Endothelial cell of umbilical vein (primary cell): ENCODE results near the gene PSTK. TPM values are rescaled to one million over a fixed set of nuclear protein-coding genes. Genes with fewer than 3 reads are reported as not detected.

ENCODE experiments used
- BruUV-seq: library from RNA; stranded (reverse); fragments of 400-500 nt; replicated peaks from 2 replicates; lab custom pipeline; 2021; lab: Mats Ljungman, UMichigan
- CTCF ChIA-PET: fragments of 300-600, 350-600 bp; sonication (Branson Sonifier 250); formaldehyde crosslinking; loops from one replicate; lab custom pipeline; 2021; ENCODE audit warnings: antibody characterized with exemption, inconsistent platforms; lab: Charles Lee
- POLR2A ChIA-PET: fragments of 300-600, 350-600 bp; sonication (Branson Sonifier 250); formaldehyde crosslinking; loops from one replicate; lab custom pipeline; 2021; ENCODE audit warnings: antibody characterized with exemption, inconsistent platforms; lab: Charles Lee
- DNase-seq: peaks from one replicate; pipeline ENCODE4 v3.0.0-alpha.2; 2011; ENCODE audit warnings: low read depth, low spot score
- FAIRE-seq: peaks from 2 replicates; lab custom pipeline; 2011; peaks lifted over from hg19 to GRCh38; lab: Jason Lieb, UNC
- H2AFZ ChIP-seq: 2 replicates; pipeline ENCODE4 v1.6.0; 2012; ENCODE audit warnings: low read depth, low read length, control low read depth, inconsistent platforms
- H3K27ac ChIP-seq: 2 replicates; pipeline ENCODE4 v1.5.1; 2011; ENCODE audit warnings: low read depth, mild to moderate bottlenecking, control low read depth, low read length, moderate library complexity; ENCODE audit not compliant: insufficient read depth
- H3K27me3 ChIP-seq, 2 experiments: 2 replicates each; pipeline versions ENCODE4 v1.6.0 to v1.6.1; 2011; ENCODE audit warnings: low read length in 2 of 2, mixed read lengths in 1 of 2; ENCODE audit not compliant: control insufficient read depth in 2 of 2, insufficient read depth in 2 of 2
- H3K36me3 ChIP-seq, 2 experiments: 2 replicates in 1 of 2; 3 replicates in 1 of 2; pipeline ENCODE4 v1.5.1; 2011; ENCODE audit warnings: low read length in 2 of 2, mild to moderate bottlenecking in 1 of 2, moderate library complexity in 1 of 2; ENCODE audit not compliant: control insufficient read depth in 2 of 2, insufficient read depth in 2 of 2; ENCODE audit errors: extremely low read depth in 1 of 2
- H3K4me1 ChIP-seq: 3 replicates; pipeline ENCODE4 v1.5.1; 2011; ENCODE audit warnings: mild to moderate bottlenecking, low read length; ENCODE audit not compliant: control insufficient read depth, insufficient read depth; ENCODE audit errors: extremely low read depth
- H3K4me2 ChIP-seq: 2 replicates; pipeline ENCODE4 v1.6.1; 2011; ENCODE audit warnings: low read length, control low read depth, mixed read lengths; ENCODE audit not compliant: insufficient read depth
- H3K4me3 ChIP-seq, 3 experiments: fragments of 200-600 bp in 1 of 3; sonication (generic), shearing (Covaris generic) in 1 of 3; replicated peaks in 1 of 3; 2 replicates each; pipeline ENCODE4 v1.5.1; 2011 to 2016; ENCODE audit warnings: control low read depth in 3 of 3, low read length in 3 of 3, mild to moderate bottlenecking in 2 of 3, inconsistent platforms in 1 of 3, low read depth in 1 of 3, moderate library complexity in 1 of 3; ENCODE audit not compliant: insufficient read depth in 1 of 3
- H3K79me2 ChIP-seq: 2 replicates; pipeline ENCODE4 v1.6.0; 2012; ENCODE audit warnings: low read length, inconsistent platforms; ENCODE audit not compliant: control insufficient read depth, insufficient read depth
- H3K9ac ChIP-seq: replicated peaks from 2 replicates; pipeline ENCODE3; 2011; ENCODE audit warnings: low read length, control low read depth; ENCODE audit not compliant: insufficient read depth; ENCODE audit errors: extremely low read depth
- H3K9me1 ChIP-seq: replicated peaks from 3 replicates; pipeline ENCODE4 v1.6.0; 2011; ENCODE audit warnings: mild to moderate bottlenecking, low read length; ENCODE audit not compliant: control insufficient read depth, insufficient read depth; ENCODE audit errors: extremely low read depth
- H3K9me3 ChIP-seq: replicated peaks from 2 replicates; pipeline ENCODE4 v1.5.1; 2012; ENCODE audit warnings: low read length, inconsistent platforms; ENCODE audit not compliant: control insufficient read depth, insufficient read depth
- H4K20me1 ChIP-seq: replicated peaks from 2 replicates; pipeline ENCODE3; 2011; ENCODE audit warnings: mild to moderate bottlenecking, low read length; ENCODE audit not compliant: control insufficient read depth, insufficient read depth; ENCODE audit errors: extremely low read depth
- CTCF ChIP-seq, 2 donors: IDR thresholded peaks; 1 replicate in 1 of 2; 2 replicates in 1 of 2; pipeline ENCODE4 v1.5.1; 2011; ENCODE audit warnings: low read length in 2 of 2, mild to moderate bottlenecking in 2 of 2, moderate library complexity in 2 of 2, control low read depth in 1 of 2, inconsistent platforms in 1 of 2, low read depth in 1 of 2; ENCODE audit not compliant: insufficient read depth in 1 of 2; ENCODE audit errors: extremely low read depth in 1 of 2
- EZH2 ChIP-seq: IDR thresholded peaks from 2 replicates; pipeline ENCODE4 v1.6.1; 2012; ENCODE audit warnings: borderline replicate concordance, low read depth, mild to moderate bottlenecking, moderate library complexity, low read length, inconsistent platforms; ENCODE audit not compliant: severe bottlenecking
- FOS ChIP-seq: IDR thresholded peaks from 2 replicates; pipeline ENCODE4 v1.6.1; 2011; ENCODE audit warnings: mild to moderate bottlenecking, low read length, moderate library complexity, borderline replicate concordance; ENCODE audit not compliant: insufficient read depth
- GATA2 ChIP-seq: IDR thresholded peaks from 2 replicates; pipeline ENCODE4 v1.7.0; 2011; ENCODE audit warnings: low read depth, mild to moderate bottlenecking, moderate library complexity, mixed read lengths, low read length; ENCODE audit not compliant: insufficient read length, insufficient read depth
- JUN ChIP-seq: IDR thresholded peaks from 2 replicates; pipeline ENCODE4 v1.6.1; 2011; ENCODE audit warnings: borderline replicate concordance, low read depth; ENCODE audit not compliant: insufficient read length, insufficient read depth
- MYC ChIP-seq: IDR thresholded peaks from one replicate; pipeline ENCODE4 v1.6.1; 2011; ENCODE audit warnings: mild to moderate bottlenecking, low read depth, low read length
- POLR2A ChIP-seq: IDR thresholded peaks from 2 replicates; pipeline ENCODE4 v1.6.1; 2012; ENCODE audit warnings: low read depth, mild to moderate bottlenecking, control low read depth, low read length
- POLR2AphosphoS5 ChIP-seq: IDR thresholded peaks from 2 replicates; pipeline ENCODE4 v1.6.1; 2012; ENCODE audit warnings: low read depth, mild to moderate bottlenecking, control low read depth, low read length, moderate library complexity; ENCODE audit not compliant: insufficient read depth
- dilution Hi-C: fragments of 300-500 bp; cut with MboI; formaldehyde crosslinking; loops from one replicate; pipeline ENCODE4 v1.15.0; 2019; ENCODE audit warnings: low sequenced_read_pairs; ENCODE audit not compliant: extremely low pct_ligation_motif_present
- intact Hi-C: fragments of 100-400 bp; cut with micrococcal nuclease; formaldehyde crosslinking; loops from one replicate; pipeline ENCODE4 v1.10.0; 2022
- polyA plus RNA-seq, 4 experiments: library from polyadenylated mRNA; depleted of rRNA in 3 of 4; stranded (reverse) in 3 of 4; unstranded in 1 of 4; fragments of >200 nt; gene quantifications; 2 replicates each; pipeline versions ENCODE4 v1.2.1 to v1.2.3, GENCODE V29; 2011 to 2012; ENCODE audit warnings: missing spikeins in 1 of 4
- total RNA-seq: library from RNA; stranded (reverse); gene quantifications from 2 replicates; pipeline ENCODE4 v1.2.3, GENCODE V29; 2021
- TF ChIP-seq, protein P1 (sequence below): IDR thresholded peaks from 2 replicates; pipeline ENCODE4 v1.6.1; 2011; ENCODE audit not compliant: insufficient read depth, insufficient read length

Gene PSTK
- total and polyA plus RNA-seq, 2 donors (not counting 3 experiments of a cell fraction or from before 2014, with no cell fraction given): 2.2 to 2.7 TPM

DNA sequence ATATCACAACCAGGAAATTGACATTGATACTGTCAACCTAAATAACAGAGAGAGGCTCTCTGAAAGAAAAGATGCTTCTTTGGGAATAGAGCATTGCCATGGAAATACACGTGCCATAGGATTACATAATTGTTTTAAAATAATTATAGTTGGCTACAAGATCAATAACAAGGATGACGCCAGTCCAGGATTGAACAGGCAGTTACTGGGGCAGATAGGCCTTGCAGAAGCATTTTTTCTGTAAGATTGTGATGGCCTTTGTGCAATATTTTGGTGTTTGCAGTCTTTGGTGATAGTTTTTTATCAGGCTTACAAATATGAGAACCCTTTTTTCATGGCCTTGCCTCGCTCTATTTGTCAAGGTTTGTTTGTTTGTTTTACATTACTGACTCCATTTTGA, 39.1 kb downstream of the PSTK start:
- Histone ChIP-seq H3K9me1 (no peaks in the 10 kb centered on the region), H3K27me3 (no peaks in the 10 kb centered on the region), H3K4me3 (no peak overlapping the region), H3K36me3 (no peaks in the 10 kb centered on the region), H3K4me1 (no peaks in the 10 kb centered on the region), H3K27ac (no peak overlapping the region), H3K9ac (no peak overlapping the region), H2AFZ (no peak overlapping the region), H3K4me2 (no peak overlapping the region), H3K79me2 (no peaks in the 10 kb centered on the region), H3K9me3 (no peaks in the 10 kb centered on the region), H4K20me1 (no peaks in the 10 kb centered on the region)
- no TSS peak for BruUV-seq
- ChIA-PET CTCF (no interaction called here), POLR2A (no interaction called here)
- intact Hi-C loops (no loop called here), dilution Hi-C loops (no loop called here)
- FAIRE-seq: no peak
- DNase-seq: no peak
- TF ChIP-seq CTCF (IDR thresholded peaks at IDR 0.05; ENCODE audit: extremely low read depth in 1 of 2, insufficient read depth in 1 of 2, low read depth in 1 of 2, low read length in 2 of 2) (no peak), JUN (no peak), POLR2A (no peak), GATA2 (no peak), POLR2AphosphoS5 (no peak), EZH2 (no peak), FOS (no peak), MYC (no peak)
- TF ChIP-seq, protein P1, sequence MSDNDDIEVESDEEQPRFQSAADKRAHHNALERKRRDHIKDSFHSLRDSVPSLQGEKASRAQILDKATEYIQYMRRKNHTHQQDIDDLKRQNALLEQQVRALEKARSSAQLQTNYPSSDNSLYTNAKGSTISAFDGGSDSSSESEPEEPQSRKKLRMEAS: no peak
